ENCODE results near the gene HIGD1B. TPM values are rescaled to one million over a fixed set of nuclear protein-coding genes. Genes with fewer than 3 reads are reported as not detected.

Gene HIGD1B
- polyA plus RNA-seq, 1 donor from 2014 or later = not detected

- H3K27me3 ChIP-seq (ENCODE audit: insufficient read depth, low read depth, low read length) = no peaks in the 10 kb centered on the region
- no peak overlapping the region for H2AFZ ChIP-seq (ENCODE audit: low read depth, low read length)
- no peak overlapping the region for H3K4me3 ChIP-seq (ENCODE audit: low read length)
- no peaks in the 10 kb centered on the region for H3F3A ChIP-seq (ENCODE audit: insufficient read depth, low read length, poor library complexity, severe bottlenecking)
- no peaks in the 10 kb centered on the region for H3K9me3 ChIP-seq (ENCODE audit: low read length)
- H3K9me2 ChIP-seq (ENCODE audit: insufficient read depth, low read length) = no peaks in the 10 kb centered on the region
- no peak overlapping the region for H3K4me2 ChIP-seq (ENCODE audit: low read length)
- H3K9ac ChIP-seq (ENCODE audit: low read length) = no peak overlapping the region
- no peak overlapping the region for H3K27ac ChIP-seq (ENCODE audit: low read length)
- no peaks in the 10 kb centered on the region for H3K36me3 ChIP-seq (ENCODE audit: insufficient read depth, low read length)
- H4K20me1 ChIP-seq (ENCODE audit: insufficient read depth) = no peaks in the 10 kb centered on the region
- H3K79me2 ChIP-seq (replicated peaks; ENCODE audit: insufficient read depth, low read length) = no peaks in the 10 kb centered on the region
- TF ChIP-seq REST (IDR thresholded peaks at IDR 0.05; ENCODE audit: borderline replicate concordance) (no peak), EP300 (conservative IDR thresholded peaks at IDR 0.05; ENCODE audit: poor library complexity, severe bottlenecking) (no peak), POLR2AphosphoS5 (IDR thresholded peaks at IDR 0.05) (no peak), MXI1 (conservative IDR thresholded peaks at IDR 0.05; ENCODE audit: poor library complexity, severe bottlenecking) (no peak), TAF1 (IDR thresholded peaks at IDR 0.05; ENCODE audit: low read depth) (no peak), SMC3 (conservative IDR thresholded peaks at IDR 0.05; ENCODE audit: poor library complexity) (no peak), EZH2 (IDR thresholded peaks at IDR 0.05; ENCODE audit: borderline replicate concordance, insufficient read depth, low read length, poor library complexity, severe bottlenecking) (no peak), RAD21 (conservative IDR thresholded peaks at IDR 0.05) (no peak), CTCF (IDR thresholded peaks at IDR 0.05; ENCODE audit: poor library complexity, severe bottlenecking) (no peak)
These were observed 10.5 kb upstream of the HIGD1B start for GRCh38 chr17:44837196-44837595.

- Histone ChIP-seq H3K36me3 (ENCODE audit: insufficient read depth, low read length) (no peaks in the 10 kb centered on the region), H3F3A (ENCODE audit: insufficient read depth, low read length, poor library complexity, severe bottlenecking) (no peaks in the 10 kb centered on the region), H4K20me1 (ENCODE audit: insufficient read depth) (no peaks in the 10 kb centered on the region), H3K27me3 (ENCODE audit: insufficient read depth, low read depth, low read length) (no peaks in the 10 kb centered on the region), H3K27ac (ENCODE audit: low read length) (no peak overlapping the region), H3K9me3 (ENCODE audit: low read length) (no peaks in the 10 kb centered on the region), H3K9ac (ENCODE audit: low read length) (no peak overlapping the region), H3K4me2 (ENCODE audit: low read length) (no peak overlapping the region), H3K79me2 (replicated peaks; ENCODE audit: insufficient read depth, low read length) (no peaks in the 10 kb centered on the region), H3K4me3 (ENCODE audit: low read length) (no peak overlapping the region), H2AFZ (ENCODE audit: low read depth, low read length) (no peak overlapping the region), H3K9me2 (ENCODE audit: insufficient read depth, low read length) (no peaks in the 10 kb centered on the region)
- TF ChIP-seq MXI1 (conservative IDR thresholded peaks at IDR 0.05; ENCODE audit: poor library complexity, severe bottlenecking) = no peak
- TF ChIP-seq CTCF (IDR thresholded peaks at IDR 0.05; ENCODE audit: poor library complexity, severe bottlenecking) = no peak
- no peak for TF ChIP-seq REST (IDR thresholded peaks at IDR 0.05; ENCODE audit: borderline replicate concordance)
- TF ChIP-seq EZH2 (IDR thresholded peaks at IDR 0.05; ENCODE audit: borderline replicate concordance, insufficient read depth, low read length, poor library complexity, severe bottlenecking) = no peak
- TF ChIP-seq RAD21 (conservative IDR thresholded peaks at IDR 0.05) = no peak
- no peak for TF ChIP-seq EP300 (conservative IDR thresholded peaks at IDR 0.05; ENCODE audit: poor library complexity, severe bottlenecking)
- no peak for TF ChIP-seq TAF1 (IDR thresholded peaks at IDR 0.05; ENCODE audit: low read depth)
- no peak for TF ChIP-seq SMC3 (conservative IDR thresholded peaks at IDR 0.05; ENCODE audit: poor library complexity)
These were observed 7.4 kb upstream of the HIGD1B start for GRCh38 chr17:44840274-44840673.

All from neural cell (in vitro differentiated cells).